Anterior cingulate cortex (tissue), 58 donors: ENCODE measurements around the gene GATA2.

ENCODE experiments used
- DNase-seq, 58 donors: peaks; one replicate each; lab custom pipeline; 2025; lab: John Stamatoyannopoulos, UW

GATA2 gene

GRCh38 chr3:128492671-128493569, at the start of gene GATA2:
GATA2 (minus strand) TSS chr3:128493201; CDS start chr3:128487031, 6,170 bp downstream.
- no peak for DNase-seq

- no peak for DNase-seq
These were observed 48.2 kb upstream of the GATA2 start for GRCh38 chr3:128541246-128541645.

- no peak for DNase-seq
These were observed 46.4 kb upstream of the GATA2 start for GRCh38 chr3:128539376-128539775.

GRCh38 chr3:128537091-128537703, 44.2 kb upstream of the GATA2 start:
- no peak for DNase-seq

GRCh38 chr3:128532012-128532983, 39.3 kb upstream of the GATA2 start:
- DNase-seq, result no peak

- DNase-seq, result peak in 1 of 58 donors; percentile 29
These were observed 31.6 kb upstream of the GATA2 start for GRCh38 chr3:128524374-128525299.

GRCh38 chr3:128523591-128523990, 30.6 kb upstream of the GATA2 start:
- no peak for DNase-seq

- no peak for DNase-seq
These were observed 28.7 kb upstream of the GATA2 start for GRCh38 chr3:128521715-128522114.

GRCh38 chr3:128518587-128519490, 25.8 kb upstream of the GATA2 start:
- DNase-seq, result no peak

GRCh38 chr3:128517648-128518047, 24.6 kb upstream of the GATA2 start:
- DNase-seq, result no peak

GRCh38 chr3:128515967-128516366, 23.0 kb upstream of the GATA2 start:
- DNase-seq, result no peak

- DNase-seq, result no peak
These were observed 15.9 kb upstream of the GATA2 start for GRCh38 chr3:128508852-128509251.

- DNase-seq, result no peak
These were observed 13.8 kb upstream of the GATA2 start for GRCh38 chr3:128506754-128507153.

GRCh38 chr3:128505771-128506170, 12.8 kb upstream of the GATA2 start:
- DNase-seq, result no peak

- DNase-seq, result no peak
These were observed 12.1 kb upstream of the GATA2 start for GRCh38 chr3:128504963-128505730.

- DNase-seq, result no peak
These were observed 11.5 kb upstream of the GATA2 start for GRCh38 chr3:128504533-128504915.

GRCh38 chr3:128503751-128504532, 10.9 kb upstream of the GATA2 start:
- DNase-seq, result no peak
